Skin epidermis (tissue), 12 donors: ENCODE measurements around the gene SALL1.

Source experiments
- H3K27ac ChIP-seq, 21 experiments: fragments of 200-600 bp; sonication (generic) in 11 of 21; one replicate each; pipeline ENCODE4 v1.5.0; 2020; ENCODE audit warnings: mild to moderate bottlenecking in 3 of 21, inconsistent platforms in 2 of 21, moderate library complexity in 2 of 21
- H3K4me3 ChIP-seq, 7 experiments: fragments of 200-600 bp; sonication (generic) in 2 of 7; one replicate each; pipeline ENCODE4 v1.5.0; 2020; ENCODE audit warnings: inconsistent platforms in 2 of 7, mild to moderate bottlenecking in 2 of 7, moderate library complexity in 1 of 7

SALL1 gene

GRCh38 chr16:51119973-51120729 is 30.9 kb downstream of the SALL1 start:
- Histone ChIP-seq H3K4me3 (no peak overlapping the region), H3K27ac (no peak overlapping the region)

- H3K4me3 ChIP-seq = no peak overlapping the region
- H3K27ac ChIP-seq = no peak overlapping the region
These were observed 31.5 kb downstream of the SALL1 start for GRCh38 chr16:51119556-51119955.

- Histone ChIP-seq H3K27ac (no peak overlapping the region), H3K4me3 (no peak overlapping the region)
These were observed 34.7 kb downstream of the SALL1 start for GRCh38 chr16:51116353-51116752.

- no peak overlapping the region for H3K27ac ChIP-seq
- H3K4me3 ChIP-seq = no peak overlapping the region
These were observed 36.7 kb downstream of the SALL1 start for GRCh38 chr16:51114382-51114781.

GRCh38 chr16:51113236-51114125 is 37.6 kb downstream of the SALL1 start:
- Histone ChIP-seq H3K27ac (no peak overlapping the region), H3K4me3 (no peak overlapping the region)

DNA sequence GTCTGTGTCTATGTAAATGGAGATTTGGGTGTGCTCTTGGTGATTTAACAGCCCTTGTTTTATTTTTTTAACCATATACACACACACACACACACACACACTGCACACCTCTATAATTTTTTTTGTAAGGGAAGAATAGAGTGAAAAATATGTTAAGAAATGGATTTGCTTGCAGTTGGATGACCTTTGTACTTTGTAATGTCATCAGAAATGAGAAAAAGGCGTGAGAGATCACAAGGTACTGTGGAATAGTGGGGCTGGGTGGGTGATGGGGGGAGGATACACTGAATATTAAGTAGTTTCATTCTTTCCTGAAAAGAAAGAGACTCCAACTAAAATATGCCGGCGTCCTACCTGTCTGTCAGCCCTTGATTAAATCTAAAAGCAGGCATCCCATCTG is 38.7 kb downstream of the SALL1 start:
- Histone ChIP-seq H3K27ac (no peak overlapping the region), H3K4me3 (no peak overlapping the region)

DNA sequence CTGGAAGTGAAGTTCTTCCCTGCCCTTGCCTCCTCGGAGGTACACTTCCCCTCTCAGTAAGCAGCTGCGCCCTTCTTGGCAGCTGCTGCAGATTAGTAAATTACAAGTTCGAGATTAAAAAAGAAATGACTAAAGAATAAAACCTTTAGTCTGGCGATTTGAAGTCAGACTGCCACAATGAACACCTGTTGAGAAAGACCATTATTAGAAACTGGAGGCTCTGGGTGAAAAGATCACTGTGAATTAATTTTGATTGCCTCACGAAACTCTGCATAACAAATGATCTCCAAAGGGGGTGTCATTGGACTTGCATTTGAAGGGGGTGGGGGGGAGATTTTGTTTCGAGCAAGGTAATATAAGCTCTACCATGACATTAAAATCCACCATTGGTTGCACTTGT is 39.3 kb downstream of the SALL1 start:
- H3K4me3 ChIP-seq = no peak overlapping the region
- H3K27ac ChIP-seq = no peak overlapping the region

DNA sequence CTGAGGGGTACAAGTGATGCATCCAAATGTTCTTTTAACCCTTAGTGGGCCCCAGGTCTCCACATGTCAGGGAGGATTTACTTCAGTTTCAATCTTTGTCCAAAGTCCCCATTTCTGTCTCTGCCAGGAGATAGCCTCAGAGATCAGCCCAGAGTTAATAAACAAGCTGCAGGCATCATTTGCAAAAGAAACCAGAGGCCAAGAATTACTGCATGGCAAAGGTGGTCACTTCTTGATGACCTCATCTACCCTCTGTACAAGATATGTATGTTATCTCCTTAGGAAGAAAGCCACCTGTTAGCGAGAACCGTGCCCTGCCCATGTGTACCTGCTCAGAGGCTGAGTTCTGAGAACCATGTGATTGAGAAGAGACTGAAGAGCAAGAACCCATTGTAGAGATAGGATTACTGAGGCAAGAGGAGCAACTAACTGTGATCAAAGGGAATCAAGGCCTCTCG is 40.3 kb downstream of the SALL1 start:
- Histone ChIP-seq H3K27ac (no peak overlapping the region), H3K4me3 (no peak overlapping the region)

DNA sequence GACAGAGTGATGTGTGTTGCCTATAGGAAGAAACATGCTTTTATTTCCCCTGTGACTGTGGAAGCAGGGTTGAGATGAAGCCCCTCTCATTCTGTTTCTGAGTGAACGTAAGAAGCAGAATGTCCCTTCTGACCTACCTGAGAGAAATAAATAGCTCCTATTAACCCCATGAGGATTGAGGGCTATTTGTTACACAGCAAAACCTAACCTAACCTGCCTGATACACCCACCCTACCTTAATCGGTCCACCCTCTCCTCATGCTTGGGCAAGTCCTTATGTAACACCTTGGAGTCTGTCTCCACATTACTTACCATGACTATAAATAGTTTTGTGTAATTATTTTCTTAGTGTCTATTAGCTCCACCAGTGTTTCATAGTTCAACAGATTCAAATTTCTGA is 41.9 kb downstream of the SALL1 start:
- Histone ChIP-seq H3K27ac (no peak overlapping the region), H3K4me3 (no peak overlapping the region)

DNA sequence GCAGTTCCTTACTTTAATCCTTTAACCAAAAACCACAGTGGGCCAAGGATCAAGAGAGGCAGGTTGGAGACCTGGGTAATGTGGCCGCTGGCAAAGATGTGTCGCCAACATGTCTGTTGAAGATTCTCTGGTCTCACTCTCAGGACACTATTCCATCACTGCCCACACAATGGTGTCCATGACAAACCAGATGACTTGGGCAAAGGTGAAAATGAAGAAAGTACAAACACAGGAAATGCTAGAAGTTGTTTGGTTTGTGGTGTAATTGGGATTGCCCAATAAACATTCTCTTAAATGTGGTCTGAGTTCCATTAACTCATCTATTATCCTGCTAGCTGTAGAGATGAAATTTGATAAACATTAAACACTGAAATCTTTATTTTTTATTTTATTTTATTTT is 43.3 kb downstream of the SALL1 start:
- H3K27ac ChIP-seq = no peak overlapping the region
- no peak overlapping the region for H3K4me3 ChIP-seq

GRCh38 chr16:51106535-51106934 is 44.5 kb downstream of the SALL1 start:
- Histone ChIP-seq H3K27ac (no peak overlapping the region), H3K4me3 (no peak overlapping the region)

DNA sequence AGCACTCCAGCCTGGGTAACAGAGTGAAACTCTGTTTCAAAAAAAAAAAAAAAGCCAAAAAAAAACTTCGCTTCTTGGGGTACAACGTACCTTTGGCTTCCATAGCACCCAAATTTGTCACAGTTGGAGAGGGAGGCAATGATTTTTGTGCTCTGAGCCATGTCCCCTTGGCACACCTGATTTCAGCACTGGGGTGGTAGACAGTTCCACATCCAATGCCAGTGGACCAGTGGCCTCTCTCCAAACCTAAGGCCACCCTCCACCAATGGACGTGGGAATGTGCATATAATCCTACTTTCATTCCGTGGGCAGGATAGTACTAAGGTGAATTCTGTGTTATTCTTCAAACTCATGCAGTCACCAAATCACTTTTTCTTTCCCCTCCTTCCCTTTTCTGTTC is 47.5 kb downstream of the SALL1 start:
- Histone ChIP-seq H3K27ac (no peak overlapping the region), H3K4me3 (no peak overlapping the region)

DNA sequence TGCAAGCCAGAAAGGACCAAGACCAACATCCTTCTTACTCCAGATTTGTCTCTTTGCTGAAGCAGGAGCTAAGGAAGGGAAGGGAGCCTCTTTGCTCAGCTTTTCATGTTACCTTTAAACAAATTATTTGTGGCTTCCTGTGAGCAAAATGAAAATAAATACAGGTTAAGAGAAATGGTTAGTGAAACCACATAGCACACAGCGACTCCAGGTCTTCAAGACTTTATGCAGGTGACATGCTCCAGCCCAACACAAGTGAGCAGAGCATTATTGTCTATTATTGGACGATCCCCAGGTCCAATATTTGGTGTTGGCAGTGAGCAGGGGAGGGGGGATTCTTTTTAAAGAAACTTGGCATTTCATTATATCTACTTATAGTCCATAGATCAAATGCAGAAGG is 53.3 kb downstream of the SALL1 start:
- Histone ChIP-seq H3K27ac (no peak overlapping the region), H3K4me3 (no peak overlapping the region)

DNA sequence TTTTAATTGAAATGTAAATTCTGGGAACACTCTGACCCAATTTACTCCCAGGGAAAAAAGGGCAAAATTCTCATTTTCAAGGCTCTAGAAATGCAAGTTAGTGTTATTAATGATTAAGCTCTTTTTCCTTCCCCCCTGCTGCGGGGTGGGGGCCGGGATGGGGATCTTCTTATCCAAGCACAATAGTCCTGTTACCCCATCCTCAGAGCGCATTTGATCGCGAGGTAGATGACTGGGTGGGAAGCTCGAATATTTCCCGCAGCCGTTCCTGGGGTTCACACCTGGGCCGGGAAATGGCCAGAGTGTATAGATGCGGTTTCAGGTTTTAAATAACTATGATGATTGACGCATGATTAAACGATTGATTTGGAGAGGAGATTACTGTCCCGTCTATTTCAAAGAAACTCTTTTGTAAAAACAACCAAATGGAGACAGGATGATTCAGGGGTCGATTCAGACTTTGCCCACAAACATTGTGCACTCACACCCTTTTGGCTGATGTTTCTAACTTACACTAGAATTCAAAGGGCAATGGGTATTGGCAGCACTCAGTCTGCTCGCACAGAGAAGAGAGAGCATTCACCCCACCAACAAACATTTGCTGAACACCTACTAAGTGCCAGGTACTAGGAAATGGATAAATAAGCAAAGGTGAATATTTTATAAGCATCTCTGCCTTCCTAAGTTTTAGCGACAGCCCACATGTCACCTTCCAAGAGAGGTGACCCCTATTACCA is 55.0 kb downstream of the SALL1 start:
- Histone ChIP-seq H3K27ac (no peak overlapping the region), H3K4me3 (no peak overlapping the region)

DNA sequence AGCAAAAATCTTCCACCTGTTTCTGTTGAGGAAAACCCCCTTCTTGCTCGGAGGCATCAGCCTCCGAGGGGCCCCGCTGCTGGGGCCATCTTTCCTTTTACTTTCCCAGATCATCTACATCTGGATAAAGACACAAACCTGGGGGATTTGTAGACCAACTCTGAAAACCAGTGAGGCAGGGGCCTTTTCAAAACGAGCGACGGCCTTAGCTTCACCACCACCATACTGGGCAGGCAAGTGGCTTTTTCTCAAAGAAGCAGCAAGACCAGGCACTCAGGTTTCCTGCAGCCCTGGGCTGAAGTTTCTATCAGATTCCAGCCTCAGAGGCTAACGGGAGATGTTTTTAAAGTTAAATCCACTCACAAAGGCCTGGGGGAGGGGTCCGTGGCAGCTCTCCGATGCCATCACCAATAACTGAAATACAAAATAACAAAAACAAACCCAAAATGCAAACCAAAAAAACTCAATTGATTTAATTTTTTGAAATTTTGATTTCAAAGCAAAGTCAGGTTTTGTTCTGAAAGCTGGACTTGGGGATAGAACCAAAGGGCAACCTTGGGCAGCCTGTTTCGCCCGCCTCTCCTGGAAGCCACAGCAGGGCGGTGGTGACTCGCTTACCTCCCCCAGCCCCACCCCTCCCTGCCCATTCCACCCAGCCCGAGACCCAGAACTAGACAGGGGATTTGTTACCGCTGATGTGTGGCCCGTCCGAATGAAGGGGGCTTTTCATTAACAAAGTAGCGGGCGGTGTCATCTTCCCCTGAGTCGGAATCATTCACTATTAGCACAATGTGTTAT is 55.8 kb downstream of the SALL1 start:
- H3K4me3 ChIP-seq = no peak overlapping the region
- no peak overlapping the region for H3K27ac ChIP-seq

DNA sequence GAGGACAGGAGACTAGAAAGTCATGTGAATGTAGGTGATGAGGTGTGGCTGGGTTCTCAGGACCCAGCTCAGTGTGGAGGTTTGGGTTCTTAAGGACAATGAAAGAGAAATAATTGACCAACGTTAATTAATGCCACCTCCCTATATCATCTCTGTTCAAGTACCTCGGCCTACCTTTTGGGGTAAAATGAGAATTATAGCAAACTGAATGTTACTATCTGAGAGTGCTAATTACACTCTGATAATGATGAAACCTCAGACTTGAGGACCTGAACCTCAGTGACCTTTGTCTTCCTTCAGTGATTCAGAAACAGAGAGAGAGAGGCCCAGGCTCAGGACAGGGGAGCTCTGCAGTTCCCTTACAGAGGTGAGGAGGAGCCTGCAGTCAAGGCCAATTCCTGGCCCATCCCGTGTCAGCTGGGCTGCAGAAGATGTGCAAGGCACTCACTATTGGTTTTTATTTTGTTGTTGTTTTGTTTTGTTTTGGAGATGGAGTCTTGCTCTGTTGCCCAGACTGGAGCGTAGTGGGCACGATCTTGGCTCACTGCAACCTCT is 57.3 kb downstream of the SALL1 start:
- H3K4me3 ChIP-seq = no peak overlapping the region
- no peak overlapping the region for H3K27ac ChIP-seq
